Activated T-helper 1 cell treated with anti-CD3 and anti-CD28 coated beads, Interleukin-12 subunit alpha, Interleukin-12 subunit beta, Interleukin-2, Interleukin-4 antibody, amounts not matched to agents 30 ng/mL and 10 ng/mL and 1 ng/mL, durations not matched to agents 14 hours and 24 hours and 36 hours (primary cell): ENCODE data around the gene PTPRZ1. TPM values are rescaled to one million over a fixed set of nuclear protein-coding genes. Genes with fewer than 3 reads are reported as not detected.

ENCODE experiments used
- DNase-seq: peaks from one replicate; pipeline ENCODE4 v3.0.0; 2021; ENCODE audit warnings: low spot score
- H3K27ac Mint-ChIP-seq: one replicate; pipeline ENCODE4 v1.8.0; 2021; ENCODE audit warnings: mild to moderate bottlenecking, mixed read lengths
- H3K27me3 Mint-ChIP-seq: one replicate; pipeline ENCODE4 v1.8.0; 2022; ENCODE audit warnings: mild to moderate bottlenecking, moderate library complexity, mixed read lengths; ENCODE audit not compliant: insufficient read depth
- H3K36me3 Mint-ChIP-seq: one replicate; pipeline ENCODE4 v1.8.0; 2021; ENCODE audit warnings: low read depth, mixed read lengths
- H3K4me1 Mint-ChIP-seq: one replicate; pipeline ENCODE4 v1.8.0; 2021; ENCODE audit warnings: low read depth, mixed read lengths
- H3K4me3 Mint-ChIP-seq: one replicate; pipeline ENCODE4 v1.8.0; 2021; ENCODE audit warnings: mild to moderate bottlenecking, moderate library complexity, mixed read lengths
- H3K9me3 Mint-ChIP-seq: one replicate; pipeline ENCODE4 v1.8.0; 2021; ENCODE audit warnings: mixed read lengths
- intact Hi-C: fragments of 100-400 bp; cut with micrococcal nuclease; formaldehyde crosslinking; loops from one replicate; pipeline ENCODE4 v1.15.1; 2024
- total RNA-seq: library from RNA; stranded (reverse); gene quantifications from 2 replicates; pipeline ENCODE4 v1.2.3, GENCODE V29; 2022

The PTPRZ1 gene
- total RNA-seq, 1 donor from 2014 or later: not detected

- Mint-ChIP-seq H3K9me3 (no peaks in the 10 kb centered on the region), H3K36me3 (no peaks in the 10 kb centered on the region), H3K4me3 (no peak overlapping the region), H3K27ac (no peak overlapping the region), H3K4me1 (no peaks in the 10 kb centered on the region), H3K27me3 (no peaks in the 10 kb centered on the region)
- DNase-seq: no peak
- intact Hi-C loops: no loop called here
Measured at GRCh38 chr7:121909716-121910345, 36.9 kb downstream of the PTPRZ1 start.

- H3K27ac Mint-ChIP-seq: no peak overlapping the region
- DNase-seq: no peak
- H3K27me3 Mint-ChIP-seq: no peaks in the 10 kb centered on the region
- no peaks in the 10 kb centered on the region for H3K4me1 Mint-ChIP-seq
- no peaks in the 10 kb centered on the region for H3K36me3 Mint-ChIP-seq
- intact Hi-C loops: no loop called here
- H3K9me3 Mint-ChIP-seq: no peaks in the 10 kb centered on the region
- no peak overlapping the region for H3K4me3 Mint-ChIP-seq
Measured at GRCh38 chr7:121913947-121914675, 41.1 kb downstream of the PTPRZ1 start.

- H3K4me3 Mint-ChIP-seq: no peak overlapping the region
- intact Hi-C loops: no loop called here
- DNase-seq: no peak
- no peaks in the 10 kb centered on the region for H3K4me1 Mint-ChIP-seq
- no peak overlapping the region for H3K27ac Mint-ChIP-seq
- no peaks in the 10 kb centered on the region for H3K36me3 Mint-ChIP-seq
- no peaks in the 10 kb centered on the region for H3K27me3 Mint-ChIP-seq
- H3K9me3 Mint-ChIP-seq: no peaks in the 10 kb centered on the region
Measured at GRCh38 chr7:121914676-121915279, 41.8 kb downstream of the PTPRZ1 start.

- Mint-ChIP-seq H3K27me3 (no peaks in the 10 kb centered on the region), H3K4me1 (no peaks in the 10 kb centered on the region), H3K9me3 (no peaks in the 10 kb centered on the region), H3K27ac (no peak overlapping the region), H3K36me3 (no peaks in the 10 kb centered on the region), H3K4me3 (no peak overlapping the region)
- no peak for DNase-seq
- intact Hi-C loops: no loop called here
Measured at GRCh38 chr7:121916211-121916610, 43.2 kb downstream of the PTPRZ1 start.

GRCh38 chr7:121919986-121920385 is 47.0 kb downstream of the PTPRZ1 start:
- no peak for DNase-seq
- Mint-ChIP-seq H3K27me3 (no peaks in the 10 kb centered on the region), H3K27ac (no peak overlapping the region), H3K4me1 (no peaks in the 10 kb centered on the region), H3K36me3 (no peaks in the 10 kb centered on the region), H3K9me3 (no peaks in the 10 kb centered on the region), H3K4me3 (no peak overlapping the region)
- intact Hi-C loops: no loop called here

GRCh38 chr7:121924269-121925186 is 51.6 kb downstream of the PTPRZ1 start:
- intact Hi-C loops: no loop called here
- Mint-ChIP-seq H3K9me3 (no peaks in the 10 kb centered on the region), H3K4me3 (no peak overlapping the region), H3K4me1 (no peaks in the 10 kb centered on the region), H3K27me3 (no peaks in the 10 kb centered on the region), H3K27ac (no peak overlapping the region), H3K36me3 (no peaks in the 10 kb centered on the region)
- no peak for DNase-seq

GRCh38 chr7:121931149-121931902 is 58.4 kb downstream of the PTPRZ1 start:
- DNase-seq: no peak
- intact Hi-C loops: no loop called here

GRCh38 chr7:121932768-121933167 is 59.8 kb downstream of the PTPRZ1 start:
- intact Hi-C loops: no loop called here
- Mint-ChIP-seq H3K27ac (no peak overlapping the region), H3K9me3 (no peaks in the 10 kb centered on the region), H3K4me3 (no peak overlapping the region), H3K36me3 (no peaks in the 10 kb centered on the region), H3K27me3 (no peaks in the 10 kb centered on the region), H3K4me1 (no peaks in the 10 kb centered on the region)
- no peak for DNase-seq

More at GRCh38 chr7:121931149-121931902, 58.4 kb downstream of the PTPRZ1 start:
- H3K4me1 Mint-ChIP-seq: no peaks in the 10 kb centered on the region
- H3K27ac Mint-ChIP-seq: no peak overlapping the region
- no peak overlapping the region for H3K4me3 Mint-ChIP-seq
- H3K36me3 Mint-ChIP-seq: no peaks in the 10 kb centered on the region
- no peaks in the 10 kb centered on the region for H3K9me3 Mint-ChIP-seq
- H3K27me3 Mint-ChIP-seq: no peaks in the 10 kb centered on the region

- H3K4me1 Mint-ChIP-seq: no peaks in the 10 kb centered on the region
- H3K27ac Mint-ChIP-seq: no peak overlapping the region
- no peak for DNase-seq
- no peaks in the 10 kb centered on the region for H3K9me3 Mint-ChIP-seq
- no peaks in the 10 kb centered on the region for H3K36me3 Mint-ChIP-seq
- intact Hi-C loops: no loop called here
- H3K27me3 Mint-ChIP-seq: no peaks in the 10 kb centered on the region
- no peak overlapping the region for H3K4me3 Mint-ChIP-seq
Measured at GRCh38 chr7:121936951-121937623, 64.1 kb downstream of the PTPRZ1 start.

- intact Hi-C loops: no loop called here
- no peaks in the 10 kb centered on the region for H3K9me3 Mint-ChIP-seq
- H3K4me3 Mint-ChIP-seq: no peak overlapping the region
- H3K4me1 Mint-ChIP-seq: no peaks in the 10 kb centered on the region
- no peaks in the 10 kb centered on the region for H3K27me3 Mint-ChIP-seq
- DNase-seq: no peak
- no peaks in the 10 kb centered on the region for H3K36me3 Mint-ChIP-seq
- H3K27ac Mint-ChIP-seq: no peak overlapping the region
Measured at GRCh38 chr7:121938429-121938996, 65.6 kb downstream of the PTPRZ1 start.

GRCh38 chr7:121940918-121941317 is 68.0 kb downstream of the PTPRZ1 start:
- no peak overlapping the region for H3K27ac Mint-ChIP-seq
- DNase-seq: no peak

More at GRCh38 chr7:121940918-121941317, 68.0 kb downstream of the PTPRZ1 start:
- intact Hi-C loops: no loop called here
- H3K4me1 Mint-ChIP-seq: no peaks in the 10 kb centered on the region
- H3K36me3 Mint-ChIP-seq: no peaks in the 10 kb centered on the region
- H3K9me3 Mint-ChIP-seq: no peaks in the 10 kb centered on the region
- no peak overlapping the region for H3K4me3 Mint-ChIP-seq
- H3K27me3 Mint-ChIP-seq: no peaks in the 10 kb centered on the region
